ENCODE measurements around the gene GALNT3.

GALNT3 gene

GRCh38 chr2:165796129-165796528 is 2.1 kb upstream of the GALNT3 start:
- no peak for DNase-seq (ENCODE audit: low read depth in 3 of 3)

- DNase-seq (ENCODE audit: low read depth in 3 of 3): no peak
These were observed 964 bp upstream of the GALNT3 start for GRCh38 chr2:165795011-165795410.

GRCh38 chr2:165794536-165794928 is 485 bp upstream of the GALNT3 start:
- DNase-seq (ENCODE audit: low read depth in 3 of 3): peak; percentile 22 to 52 (median 33)

GRCh38 chr2:165793161-165793778 is 777 bp downstream of the GALNT3 start:
- DNase-seq (ENCODE audit: low read depth in 3 of 3): no peak

GRCh38 chr2:165792104-165792454 is 2.0 kb downstream of the GALNT3 start:
- no peak for DNase-seq (ENCODE audit: low read depth in 3 of 3)

GRCh38 chr2:165791421-165792103 is 2.5 kb downstream of the GALNT3 start:
- no peak for DNase-seq (ENCODE audit: low read depth in 3 of 3)

- DNase-seq (ENCODE audit: low read depth in 3 of 3): no peak
These were observed 3.6 kb downstream of the GALNT3 start for GRCh38 chr2:165790466-165790865.

GRCh38 chr2:165787334-165787733 is 6.7 kb downstream of the GALNT3 start:
- DNase-seq (ENCODE audit: low read depth in 3 of 3): no peak

GRCh38 chr2:165779706-165780105 is 14.3 kb downstream of the GALNT3 start:
- no peak for DNase-seq (ENCODE audit: low read depth in 3 of 3)

- no peak for DNase-seq (ENCODE audit: low read depth in 3 of 3)
These were observed 15.2 kb downstream of the GALNT3 start for GRCh38 chr2:165778653-165779451.

GRCh38 chr2:165778187-165778556 is 15.9 kb downstream of the GALNT3 start:
- no peak for DNase-seq (ENCODE audit: low read depth in 3 of 3)

GRCh38 chr2:165777522-165778186 is 16.4 kb downstream of the GALNT3 start:
- no peak for DNase-seq (ENCODE audit: low read depth in 3 of 3)

GRCh38 chr2:165776796-165777195 is 17.3 kb downstream of the GALNT3 start:
- DNase-seq (ENCODE audit: low read depth in 3 of 3): no peak

- DNase-seq (ENCODE audit: low read depth in 3 of 3): no peak
These were observed 18.0 kb downstream of the GALNT3 start for GRCh38 chr2:165776013-165776412.

GRCh38 chr2:165773684-165774083 is 20.4 kb downstream of the GALNT3 start:
- DNase-seq (ENCODE audit: low read depth in 3 of 3): no peak

- DNase-seq (ENCODE audit: low read depth in 3 of 3): no peak
These were observed 21.9 kb downstream of the GALNT3 start for GRCh38 chr2:165772183-165772582.

GRCh38 chr2:165766326-165766927 is 27.6 kb downstream of the GALNT3 start:
- DNase-seq (ENCODE audit: low read depth in 3 of 3): no peak

- DNase-seq (ENCODE audit: low read depth in 3 of 3): no peak
These were observed 31.3 kb downstream of the GALNT3 start for GRCh38 chr2:165762723-165763122.

GRCh38 chr2:165757906-165758675 is 36.0 kb downstream of the GALNT3 start:
- no peak for DNase-seq (ENCODE audit: low read depth in 3 of 3)

- no peak for DNase-seq (ENCODE audit: low read depth in 3 of 3)
These were observed 47.5 kb downstream of the GALNT3 start for GRCh38 chr2:165746501-165746900.

GRCh38 chr2:165745916-165746315 is 48.1 kb downstream of the GALNT3 start:
- no peak for DNase-seq (ENCODE audit: low read depth in 3 of 3)

All from stimulated activated CD4-positive, alpha-beta T cell treated with anti-CD3 and anti-CD28 coated beads, TNF-alpha, amount 100 ng/mL, for 24 hours (primary cell).